ENCODE measurements around the gene EPC1.

The EPC1 gene

GRCh38 chr10:32376097-32376496 is 29.1 kb upstream of the EPC1 start:
- TF ChIP-seq CTCF (IDR thresholded peaks at IDR 0.05): no peak
- H3K4me1 ChIP-seq: peaks cover 9% of the 10 kb centered on the region
- no peak overlapping the region for H2AFZ ChIP-seq
- no peaks in the 10 kb centered on the region for H3K36me3 ChIP-seq (ENCODE audit: control insufficient read depth, insufficient read depth, low read length)
- H3K27ac ChIP-seq: no peak overlapping the region
- no peaks in the 10 kb centered on the region for H3K27me3 ChIP-seq (ENCODE audit: control insufficient read depth, insufficient read depth, low read length)
- H3K4me2 ChIP-seq (ENCODE audit: low read length): peak overlapping the region; percentile 90
- no peaks in the 10 kb centered on the region for H3K9me3 ChIP-seq (ENCODE audit: control insufficient read depth, low read length)
- peak overlapping the region; percentile 99 for H3K4me3 ChIP-seq (ENCODE audit: low read depth, low read length)
- H3K9ac ChIP-seq: no peak overlapping the region
- peaks cover 17% of the 10 kb centered on the region for H3K79me2 ChIP-seq

GRCh38 chr10:32375631-32376030 is 28.7 kb upstream of the EPC1 start:
- TF ChIP-seq CTCF (IDR thresholded peaks at IDR 0.05): no peak
- H3K4me1 ChIP-seq: peaks cover 9% of the 10 kb centered on the region
- peak overlapping the region; percentile 5 for H3K4me2 ChIP-seq (ENCODE audit: low read length)
- H3K9me3 ChIP-seq (ENCODE audit: control insufficient read depth, low read length): no peaks in the 10 kb centered on the region
- no peaks in the 10 kb centered on the region for H3K36me3 ChIP-seq (ENCODE audit: control insufficient read depth, insufficient read depth, low read length)
- H3K27ac ChIP-seq: no peak overlapping the region
- no peaks in the 10 kb centered on the region for H3K27me3 ChIP-seq (ENCODE audit: control insufficient read depth, insufficient read depth, low read length)
- no peak overlapping the region for H2AFZ ChIP-seq
- H3K4me3 ChIP-seq (ENCODE audit: low read depth, low read length): no peak overlapping the region
- H3K9ac ChIP-seq: no peak overlapping the region
- peaks cover 17% of the 10 kb centered on the region for H3K79me2 ChIP-seq

DNA sequence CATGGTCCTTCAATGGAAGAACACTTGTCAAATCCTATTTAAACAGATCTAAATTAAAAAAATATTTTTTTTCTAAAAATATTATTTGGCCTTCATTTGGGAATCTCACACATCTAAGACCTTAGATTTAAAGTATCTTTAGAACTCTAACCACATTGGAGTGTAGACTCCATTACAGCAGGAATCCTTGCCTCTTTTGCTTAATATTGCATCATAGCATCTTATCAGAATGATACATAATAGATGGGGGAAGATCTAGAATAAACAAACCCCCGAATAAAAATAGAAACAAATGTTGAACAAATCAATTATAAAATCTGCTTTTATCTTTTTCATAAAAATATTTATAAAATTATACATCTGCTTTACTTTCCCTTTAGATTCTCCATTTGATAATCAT is 27.6 kb upstream of the EPC1 start:
- no peak overlapping the region for H3K9ac ChIP-seq
- H3K36me3 ChIP-seq (ENCODE audit: control insufficient read depth, insufficient read depth, low read length): no peaks in the 10 kb centered on the region
- no peak overlapping the region for H3K4me2 ChIP-seq (ENCODE audit: low read length)
- H3K9me3 ChIP-seq (ENCODE audit: control insufficient read depth, low read length): no peaks in the 10 kb centered on the region
- TF ChIP-seq CTCF (IDR thresholded peaks at IDR 0.05): no peak
- no peak overlapping the region for H3K4me3 ChIP-seq (ENCODE audit: low read depth, low read length)
- no peak overlapping the region for H3K27ac ChIP-seq
- H3K79me2 ChIP-seq: peaks cover 17% of the 10 kb centered on the region
- no peaks in the 10 kb centered on the region for H3K4me1 ChIP-seq
- no peaks in the 10 kb centered on the region for H3K27me3 ChIP-seq (ENCODE audit: control insufficient read depth, insufficient read depth, low read length)
- no peak overlapping the region for H2AFZ ChIP-seq

- no peak overlapping the region for H2AFZ ChIP-seq
- H3K4me2 ChIP-seq (ENCODE audit: low read length): no peak overlapping the region
- no peak overlapping the region for H3K4me3 ChIP-seq (ENCODE audit: low read depth, low read length)
- no peaks in the 10 kb centered on the region for H3K27me3 ChIP-seq (ENCODE audit: control insufficient read depth, insufficient read depth, low read length)
- no peaks in the 10 kb centered on the region for H3K4me1 ChIP-seq
- peaks cover 17% of the 10 kb centered on the region for H3K79me2 ChIP-seq
- H3K36me3 ChIP-seq (ENCODE audit: control insufficient read depth, insufficient read depth, low read length): no peaks in the 10 kb centered on the region
- H3K9ac ChIP-seq: no peak overlapping the region
- no peaks in the 10 kb centered on the region for H3K9me3 ChIP-seq (ENCODE audit: control insufficient read depth, low read length)
- no peak for TF ChIP-seq CTCF (IDR thresholded peaks at IDR 0.05)
- no peak overlapping the region for H3K27ac ChIP-seq
These were observed 26.5 kb upstream of the EPC1 start for GRCh38 chr10:32373496-32373895.

GRCh38 chr10:32373031-32373430 is 26.1 kb upstream of the EPC1 start:
- no peak overlapping the region for H3K9ac ChIP-seq
- no peak overlapping the region for H2AFZ ChIP-seq
- no peak overlapping the region for H3K4me3 ChIP-seq (ENCODE audit: low read depth, low read length)
- H3K4me1 ChIP-seq: no peaks in the 10 kb centered on the region
- no peak overlapping the region for H3K4me2 ChIP-seq (ENCODE audit: low read length)
- peaks cover 17% of the 10 kb centered on the region for H3K79me2 ChIP-seq
- H3K27me3 ChIP-seq (ENCODE audit: control insufficient read depth, insufficient read depth, low read length): no peaks in the 10 kb centered on the region
- H3K9me3 ChIP-seq (ENCODE audit: control insufficient read depth, low read length): no peaks in the 10 kb centered on the region
- no peak overlapping the region for H3K27ac ChIP-seq
- H3K36me3 ChIP-seq (ENCODE audit: control insufficient read depth, insufficient read depth, low read length): no peaks in the 10 kb centered on the region
- no peak for TF ChIP-seq CTCF (IDR thresholded peaks at IDR 0.05)

All from parathyroid adenoma (tissue), 2 donors.